Neural crest cell (in vitro differentiated cells): ENCODE data around the gene SARM1. TPM values are rescaled to one million over a fixed set of nuclear protein-coding genes. Genes with fewer than 3 reads are reported as not detected.
"Not testable (repeated sequence)": the region's sequence is repeated elsewhere in the genome, so short reads cannot be mapped to it uniquely, and the experiment has no call there.

Experiments
- DNase-seq: peaks from one replicate; pipeline ENCODE4 v3.0.0; 2021; ENCODE audit warnings: low read depth, mixed read lengths, low spot score
- H3K27ac Mint-ChIP-seq: one replicate; pipeline ENCODE4 v1.8.0; 2021; ENCODE audit warnings: mild to moderate bottlenecking, mixed read lengths; ENCODE audit not compliant: unreplicated experiment
- H3K27me3 Mint-ChIP-seq: 2 replicates; pipeline ENCODE4 v1.8.0; 2021; ENCODE audit warnings: low read depth, mild to moderate bottlenecking, mixed read lengths
- H3K36me3 Mint-ChIP-seq: 2 replicates; pipeline ENCODE4 v1.8.0; 2021; ENCODE audit warnings: low read depth, mild to moderate bottlenecking, mixed read lengths
- H3K4me1 Mint-ChIP-seq: 2 replicates; pipeline ENCODE4 v1.8.0; 2021; ENCODE audit warnings: mixed read lengths
- H3K4me3 Mint-ChIP-seq: one replicate; pipeline ENCODE4 v1.8.0; 2021; ENCODE audit warnings: mild to moderate bottlenecking, mixed read lengths
- H3K9me3 Mint-ChIP-seq: 2 replicates; pipeline ENCODE4 v1.8.0; 2021; ENCODE audit warnings: mixed read lengths
- CTCF ChIP-seq: fragments of 200-600 bp; sonication (generic); conservative IDR thresholded peaks from 2 replicates; pipeline ENCODE4 v1.5.0; 2021; ENCODE audit warnings: antibody characterized with exemption, mild to moderate bottlenecking
- total RNA-seq: library from RNA; stranded (reverse); gene quantifications from 2 replicates; pipeline ENCODE4 v1.2.1, GENCODE V29; 2021

Gene SARM1
- total RNA-seq, 1 donor from 2014 or later = 52.5 TPM

GRCh38 chr17:28335959-28336871, 35.3 kb upstream of the SARM1 start:
- peak; percentile 18 for DNase-seq

GRCh38 chr17:28338056-28338768, 33.3 kb upstream of the SARM1 start:
- Mint-ChIP-seq H3K36me3 (peaks cover 2% of the 10 kb centered on the region), H3K9me3 (no peaks in the 10 kb centered on the region), H3K4me1 (peaks cover 40% of the 10 kb centered on the region), H3K4me3 (peak overlapping the region; percentile 98), H3K27ac (peak overlapping the region; percentile 27), H3K27me3 (peaks cover 3% of the 10 kb centered on the region)
- no peak for TF ChIP-seq CTCF
- DNase-seq = no peak

More at GRCh38 chr17:28335959-28336871, 35.3 kb upstream of the SARM1 start:
- no peak for TF ChIP-seq CTCF
- H3K4me3 Mint-ChIP-seq = peak overlapping the region; percentile 98
- peak overlapping the region; percentile 99 for H3K27ac Mint-ChIP-seq
- no peaks in the 10 kb centered on the region for H3K9me3 Mint-ChIP-seq
- peaks cover 3% of the 10 kb centered on the region for H3K27me3 Mint-ChIP-seq
- peaks cover 40% of the 10 kb centered on the region for H3K4me1 Mint-ChIP-seq
- no peaks in the 10 kb centered on the region for H3K36me3 Mint-ChIP-seq

- H3K36me3 Mint-ChIP-seq = not testable (repeated sequence)
- peak overlapping the region; percentile 98 for H3K4me3 Mint-ChIP-seq
These were observed 32.7 kb upstream of the SARM1 start for GRCh38 chr17:28338769-28339212.

GRCh38 chr17:28339431-28339830, 32.1 kb upstream of the SARM1 start:
- peaks cover 33% of the 10 kb centered on the region for H3K4me1 Mint-ChIP-seq
- H3K27me3 Mint-ChIP-seq = peaks cover 3% of the 10 kb centered on the region
- no peak for DNase-seq
- no peak for TF ChIP-seq CTCF
- no peak overlapping the region for H3K4me3 Mint-ChIP-seq
- no peak overlapping the region for H3K27ac Mint-ChIP-seq
- peaks cover 2% of the 10 kb centered on the region for H3K36me3 Mint-ChIP-seq
- no peaks in the 10 kb centered on the region for H3K9me3 Mint-ChIP-seq

More at GRCh38 chr17:28338769-28339212, 32.7 kb upstream of the SARM1 start:
- H3K27me3 Mint-ChIP-seq, H3K9me3 Mint-ChIP-seq, DNase-seq: not testable (repeated sequence)
- Mint-ChIP-seq H3K4me1 (peaks cover 39% of the 10 kb centered on the region), H3K27ac (peak overlapping the region; percentile 27)

GRCh38 chr17:28340374-28340773, 31.1 kb upstream of the SARM1 start:
- Mint-ChIP-seq H3K4me3 (no peak overlapping the region), H3K4me1 (peaks cover 24% of the 10 kb centered on the region), H3K27ac (no peak overlapping the region), H3K27me3 (peaks cover 1% of the 10 kb centered on the region), H3K36me3 (peaks cover 2% of the 10 kb centered on the region), H3K9me3 (no peaks in the 10 kb centered on the region)
- no peak for TF ChIP-seq CTCF
- DNase-seq = no peak
